Transverse colon (tissue), 4 donors: ENCODE data around the gene ZNF677. TPM values are rescaled to one million over a fixed set of nuclear protein-coding genes. Genes with fewer than 3 reads are reported as not detected.
"Not testable (repeated sequence)": the region's sequence is repeated elsewhere in the genome, so short reads cannot be mapped to it uniquely, and the experiment has no call there.

Experiments
- DNase-seq: peaks from one replicate; pipeline ENCODE4 v3.0.0-alpha.2; 2019
- H3K27ac ChIP-seq, 4 donors: fragments of 200-600 bp; sonication (generic); 2 replicates each; pipeline ENCODE4 v1.5.1; 2016 to 2018; ENCODE audit warnings: inconsistent platforms in 4 of 4
- H3K27me3 ChIP-seq: fragments of 200-600 bp; sonication (generic); 2 replicates; pipeline ENCODE4 v1.5.1; 2017; ENCODE audit warnings: inconsistent platforms
- H3K36me3 ChIP-seq, 4 donors: fragments of 200-600 bp; sonication (generic); 2 replicates each; pipeline ENCODE4 v1.5.1; 2017 to 2019; ENCODE audit warnings: inconsistent platforms in 4 of 4
- H3K4me1 ChIP-seq, 4 donors: fragments of 200-600 bp; sonication (generic); 2 replicates each; pipeline ENCODE4 v1.5.1; 2017 to 2020; ENCODE audit warnings: inconsistent platforms in 4 of 4
- H3K4me3 ChIP-seq, 4 donors: fragments of 200-600 bp; sonication (generic); 1 replicate in 1 of 4; 2 replicates in 3 of 4; pipeline versions ENCODE4 v1.5.1 to v1.6.1; 2017 to 2019; ENCODE audit warnings: inconsistent platforms in 4 of 4
- H3K9me3 ChIP-seq, 2 donors: fragments of 200-600 bp; sonication (generic); 2 replicates each; pipeline ENCODE4 v1.5.1; 2017 to 2019; ENCODE audit warnings: inconsistent platforms in 2 of 2
- EP300 ChIP-seq: sonication (generic); formaldehyde crosslinking; IDR thresholded peaks from one replicate; pipeline ENCODE4 v1.6.1; 2017; ENCODE audit warnings: antibody characterized with exemption, low read depth
- POLR2A ChIP-seq: fragments of 450-650 bp; IDR thresholded peaks from one replicate; pipeline ENCODE4 v1.6.1; 2016; ENCODE audit warnings: antibody characterized with exemption, mild to moderate bottlenecking, moderate library complexity
- POLR2AphosphoS5 ChIP-seq, 3 donors: sonication (generic); formaldehyde crosslinking; IDR thresholded peaks; one replicate each; pipeline ENCODE4 v1.6.1; 2016; ENCODE audit warnings: antibody characterized with exemption in 3 of 3
- WGBS, 2 donors: methylation state at CpG; one replicate each; pipeline ENCODE4 v1.1.5; 2018; ENCODE audit warnings: low coverage in 1 of 2; 5-methylcytosine and 5-hydroxymethylcytosine counted together
- in situ Hi-C, 4 donors: fragments of 200-750 bp; cut with MboI; loops; one replicate each; pipeline versions ENCODE4 v1.15.0 to v1.15.1; 2017; ENCODE audit warnings: low sequenced_read_pairs in 3 of 4, low pct_ligation_motif_present in 1 of 4, low pct_unique_long_range_greater_than_20kb in 1 of 4
- intact Hi-C: fragments of 100-400 bp; cut with DNase I; formaldehyde crosslinking; loops from one replicate; pipeline ENCODE4 v1.15.1; 2023; ENCODE audit warnings: low total_unique reads
- total RNA-seq, 4 donors: library from RNA; depleted of rRNA; stranded (reverse); fragments of >200 nt; gene quantifications; one replicate each; pipeline ENCODE4 v1.1.0, GENCODE V29; 2016
- TF ChIP-seq, protein P1 (sequence below), 5 experiments: fragments of 200-600 bp in 3 of 5; fragments of 450-650 bp in 2 of 5; sonication (generic) in 3 of 5; IDR thresholded peaks; 1 replicate in 2 of 5; 2 replicates in 3 of 5; pipeline ENCODE4 v1.5.1; 2016 to 2017; ENCODE audit warnings: antibody characterized with exemption in 5 of 5, inconsistent platforms in 3 of 5, mild to moderate bottlenecking in 2 of 5, moderate library complexity in 1 of 5

Gene ZNF677
- 1 to 10 TPM; 3.4 to 9.7 (median 6.7) TPM for total RNA-seq

DNA sequence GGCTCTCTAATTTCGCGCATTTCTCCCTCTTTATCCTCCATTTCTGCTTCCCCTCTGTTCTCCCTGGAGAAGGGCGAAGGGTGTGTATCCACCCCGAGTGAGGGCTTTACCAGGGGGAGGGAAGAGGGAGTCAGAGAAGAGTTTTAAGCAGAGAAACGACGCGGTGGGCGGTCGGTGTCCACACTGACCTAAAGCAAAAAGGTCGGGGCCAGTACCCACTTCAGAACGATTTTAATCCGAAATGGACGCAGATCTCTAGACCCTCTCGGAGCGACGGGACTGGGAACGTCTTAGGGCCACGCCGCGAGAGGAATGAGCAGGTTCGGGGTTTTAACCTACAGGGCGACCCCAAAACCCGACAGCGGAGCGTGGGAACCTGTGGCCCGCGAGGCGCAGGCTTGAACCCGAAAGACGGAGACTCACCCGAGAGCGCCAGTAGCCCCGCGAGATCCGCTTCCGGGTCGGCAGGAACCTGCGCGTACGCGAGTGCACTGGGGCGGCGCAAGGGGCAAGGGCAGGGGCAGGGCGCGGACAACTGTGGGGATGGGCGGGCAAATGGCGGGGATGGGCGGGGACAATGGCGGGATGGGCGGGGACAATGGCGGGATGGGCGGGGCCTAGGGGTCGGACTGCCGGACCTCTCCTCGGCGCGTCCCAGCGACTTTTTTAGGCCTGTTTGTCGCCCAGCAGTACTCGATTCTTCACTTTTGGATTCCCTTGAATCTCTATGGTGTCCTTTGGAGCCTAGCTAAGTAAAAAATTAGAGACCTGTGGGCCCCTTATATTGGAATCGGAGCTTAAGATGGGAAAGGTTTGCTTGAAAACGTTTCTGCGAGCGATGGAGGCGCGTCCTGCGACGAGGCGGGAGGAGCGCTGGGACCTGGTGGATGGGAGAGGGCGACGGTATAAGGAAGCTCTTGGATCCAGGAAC lies at the start of gene ZNF677:
ZNF677 (minus strand) TSS at position 463 of the 931 bp plus-strand sequence. CDS start 3,323 bp downstream, outside the sequence.
- peak; percentile 72 for DNase-seq
- no peak for TF ChIP-seq EP300
- TF ChIP-seq POLR2AphosphoS5 (IDR thresholded peaks at IDR 0.05), result peak; percentile 31 to 59 (median 45)
- peaks cover 0 to 26% (median 9%) of the 10 kb centered on the region in 4 donors for H3K36me3 ChIP-seq
- intact Hi-C loops (no loop called here), in situ Hi-C loops (no loop called here)
- H3K4me1 ChIP-seq, result peaks cover 0 to 13% (median 2%) of the 10 kb centered on the region in 4 donors
- no peaks in the 10 kb centered on the region for H3K27me3 ChIP-seq
- H3K27ac ChIP-seq, result peak within 1 kb of the TSS; percentile 64 to 81 (median 76)
- peaks cover 20 to 24% of the 10 kb centered on the region in 2 donors for H3K9me3 ChIP-seq
- peak within 1 kb of the TSS; percentile 61 to 79 (median 68) for H3K4me3 ChIP-seq
- 18 to 24% methylated on average over 9 to 71 of the region's 72 CpGs for WGBS, 2 donors

DNA sequence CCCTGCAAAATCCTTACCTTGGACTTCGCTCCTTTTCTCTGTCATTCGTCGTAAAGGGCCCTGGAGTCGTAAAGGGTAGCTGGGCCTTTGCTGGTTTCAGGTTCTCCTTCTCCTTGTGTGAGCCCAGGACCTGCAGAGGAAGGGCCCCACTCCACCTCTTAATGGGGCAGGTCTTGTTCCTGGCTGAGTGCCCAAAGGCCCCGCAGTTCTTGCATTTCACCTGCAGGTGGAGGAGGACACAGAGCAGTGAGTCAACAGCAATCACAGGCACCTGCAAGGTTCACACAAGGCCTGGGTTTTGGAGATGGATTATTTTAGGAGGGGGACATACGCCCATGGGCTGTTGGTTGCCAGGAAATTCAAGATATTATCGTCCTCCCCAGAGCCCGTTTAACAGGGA lies 46.7 kb upstream of the ZNF677 start:
- H3K4me3 ChIP-seq, H3K27me3 ChIP-seq, H3K4me1 ChIP-seq, in situ Hi-C loops, DNase-seq, H3K9me3 ChIP-seq, H3K27ac ChIP-seq, H3K36me3 ChIP-seq, intact Hi-C loops: not testable (repeated sequence)
- no CpG with 5 or more reads among the region's 8 CpGs for WGBS, 2 donors

DNA sequence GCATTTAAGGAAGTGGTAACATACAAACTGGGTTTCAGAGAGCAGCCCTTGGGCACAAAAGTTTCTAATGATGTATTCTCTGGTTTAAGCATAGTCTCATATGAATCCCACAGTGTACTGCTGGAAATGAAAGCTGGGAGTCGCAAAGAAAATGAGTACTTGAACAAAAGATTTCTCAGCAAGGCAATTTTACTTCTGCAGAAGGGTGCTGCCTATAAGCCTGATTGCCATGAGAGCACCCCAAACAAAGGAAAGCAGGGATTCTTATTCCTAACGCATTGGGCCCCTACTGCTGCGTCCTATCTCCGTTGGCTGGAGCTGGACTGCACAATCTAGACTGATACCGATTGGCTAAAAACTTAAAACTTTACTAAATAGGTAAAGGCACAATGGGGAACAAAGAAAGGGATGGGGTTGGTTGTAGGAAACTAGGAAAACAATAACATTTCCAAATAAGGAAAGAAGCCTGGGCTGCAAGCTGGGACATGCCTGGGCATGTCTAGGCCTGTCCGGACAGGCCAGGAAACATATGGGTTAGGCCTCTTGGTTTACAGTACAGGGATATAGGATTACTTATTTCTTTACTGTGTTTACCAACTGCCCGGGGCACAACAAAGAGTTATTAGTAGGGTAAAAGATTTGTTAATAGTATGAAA lies 40.2 kb upstream of the ZNF677 start:
- no peak overlapping the region for H3K4me3 ChIP-seq
- peaks cover 25 to 32% of the 10 kb centered on the region in 2 donors for H3K9me3 ChIP-seq
- no peaks in the 10 kb centered on the region for H3K27me3 ChIP-seq
- in situ Hi-C loops, result no loop called here
- H3K27ac ChIP-seq, result no peak overlapping the region
- no peaks in the 10 kb centered on the region for H3K4me1 ChIP-seq
- H3K36me3 ChIP-seq, result no peaks in the 10 kb centered on the region
- intact Hi-C loops, result no loop called here
- DNase-seq, result no peak
- no peak for TF ChIP-seq POLR2AphosphoS5 (IDR thresholded peaks at IDR 0.05)
- TF ChIP-seq POLR2A, result no peak
- no peak for TF ChIP-seq EP300
- TF ChIP-seq, protein P1, sequence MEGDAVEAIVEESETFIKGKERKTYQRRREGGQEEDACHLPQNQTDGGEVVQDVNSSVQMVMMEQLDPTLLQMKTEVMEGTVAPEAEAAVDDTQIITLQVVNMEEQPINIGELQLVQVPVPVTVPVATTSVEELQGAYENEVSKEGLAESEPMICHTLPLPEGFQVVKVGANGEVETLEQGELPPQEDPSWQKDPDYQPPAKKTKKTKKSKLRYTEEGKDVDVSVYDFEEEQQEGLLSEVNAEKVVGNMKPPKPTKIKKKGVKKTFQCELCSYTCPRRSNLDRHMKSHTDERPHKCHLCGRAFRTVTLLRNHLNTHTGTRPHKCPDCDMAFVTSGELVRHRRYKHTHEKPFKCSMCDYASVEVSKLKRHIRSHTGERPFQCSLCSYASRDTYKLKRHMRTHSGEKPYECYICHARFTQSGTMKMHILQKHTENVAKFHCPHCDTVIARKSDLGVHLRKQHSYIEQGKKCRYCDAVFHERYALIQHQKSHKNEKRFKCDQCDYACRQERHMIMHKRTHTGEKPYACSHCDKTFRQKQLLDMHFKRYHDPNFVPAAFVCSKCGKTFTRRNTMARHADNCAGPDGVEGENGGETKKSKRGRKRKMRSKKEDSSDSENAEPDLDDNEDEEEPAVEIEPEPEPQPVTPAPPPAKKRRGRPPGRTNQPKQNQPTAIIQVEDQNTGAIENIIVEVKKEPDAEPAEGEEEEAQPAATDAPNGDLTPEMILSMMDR (IDR thresholded peaks at IDR 0.05), result no peak
- 73 to 76% methylated on average over 5 to 7 of the region's 7 CpGs for WGBS, 2 donors

DNA sequence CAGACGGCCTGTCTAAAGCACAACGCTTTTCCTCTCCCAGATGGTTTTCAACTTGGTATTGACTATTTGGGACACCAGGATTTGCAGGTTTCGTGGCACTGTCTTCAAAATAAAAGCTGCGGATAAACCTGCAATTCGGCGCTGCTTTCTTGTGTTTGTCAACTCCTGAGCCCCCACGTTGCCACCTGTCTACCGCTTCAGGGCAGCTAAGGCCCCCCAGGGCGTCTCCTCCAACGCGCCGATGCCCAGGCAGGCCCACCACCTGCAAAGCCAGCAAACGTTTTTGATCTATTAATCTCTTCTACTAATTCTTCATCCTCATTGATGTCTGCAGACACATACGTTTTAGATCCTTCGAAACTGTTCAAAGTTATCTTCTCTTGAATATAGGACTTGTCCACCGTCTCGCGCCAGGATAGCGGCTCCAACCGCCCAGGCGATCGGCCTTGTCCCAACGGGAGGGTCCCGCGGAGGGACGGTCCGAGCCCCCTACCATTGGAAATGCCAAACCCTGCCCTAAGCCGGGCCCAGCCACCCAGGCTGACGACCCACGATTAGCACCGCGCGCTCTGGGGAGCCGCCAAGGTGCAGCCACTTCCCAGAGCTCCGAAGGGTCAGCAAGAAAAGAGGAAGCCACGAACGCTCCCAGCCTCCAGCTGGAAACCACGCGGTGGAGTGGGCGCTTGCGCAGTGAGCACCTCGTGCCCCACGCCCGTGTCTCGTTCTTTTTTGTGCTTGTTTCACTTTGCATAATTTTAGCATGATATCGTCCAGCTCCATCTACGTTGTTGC lies 36.3 kb upstream of the ZNF677 start:
- 94 to 95% methylated on average over 2 to 47 of the region's 47 CpGs for whole genome bisulfite sequencing, 2 donors
- no peak for DNase-seq
- H3K36me3 ChIP-seq, result no peaks in the 10 kb centered on the region
- intact Hi-C loops, result no loop called here
- no peaks in the 10 kb centered on the region for H3K27me3 ChIP-seq
- H3K4me3 ChIP-seq, result no peak overlapping the region
- TF ChIP-seq EP300 (no peak), POLR2AphosphoS5 (IDR thresholded peaks at IDR 0.05) (no peak), POLR2A (no peak)
- TF ChIP-seq, protein P1 (IDR thresholded peaks at IDR 0.05), result no peak
- no peak overlapping the region for H3K27ac ChIP-seq
- H3K9me3 ChIP-seq, result peaks cover 25 to 36% of the 10 kb centered on the region in 2 donors
- H3K4me1 ChIP-seq, result no peaks in the 10 kb centered on the region
- in situ Hi-C loops, result no loop called here
